HepG2 (cell line): Measurements from ENCODE around the gene ZNF367. TPM values are rescaled to one million over a fixed set of nuclear protein-coding genes. Genes with fewer than 3 reads are reported as not detected.
A peak's percentile ranks its signal among the peaks of the same experiment; 100 is the strongest.

Experiments used
- ATRX ChIP-seq: sonication (generic); formaldehyde crosslinking; IDR thresholded peaks from 2 replicates; pipeline ENCODE4 v1.4.0; 2020; ENCODE audit warnings: missing genetic modification reagents, borderline replicate concordance
- FOXK2 ChIP-seq: fragments of 450-650 bp; IDR thresholded peaks from 2 replicates; pipeline ENCODE4 v1.6.1; 2016
- HOXA3 ChIP-seq: sonication (generic); formaldehyde crosslinking; IDR thresholded peaks from 2 replicates; pipeline ENCODE4 v1.5.0; 2020; ENCODE audit warnings: missing genetic modification reagents
- MIXL1 ChIP-seq: IDR thresholded peaks from 2 replicates; pipeline ENCODE4 v1.6.1; 2016
- MYC ChIP-seq: sonication (generic); formaldehyde crosslinking; IDR thresholded peaks from 2 replicates; pipeline ENCODE4 v1.9.0; 2021; ENCODE audit warnings: missing genetic modification reagents, borderline replicate concordance
- PHF20 ChIP-seq: sonication (generic); formaldehyde crosslinking; IDR thresholded peaks from 2 replicates; pipeline ENCODE4 v1.5.0; 2020; ENCODE audit warnings: mild to moderate bottlenecking, missing genetic modification reagents
- RXRA ChIP-seq: sonication (generic); formaldehyde crosslinking; IDR thresholded peaks from 2 replicates; pipeline ENCODE4 v1.5.1; 2020; ENCODE audit warnings: missing genetic modification reagents
- TEAD2 ChIP-seq: sonication (generic); formaldehyde crosslinking; IDR thresholded peaks from 2 replicates; pipeline ENCODE4 v1.9.0; 2021; ENCODE audit warnings: missing genetic modification reagents
- ZNF672 ChIP-seq: sonication (generic); formaldehyde crosslinking; IDR thresholded peaks from 2 replicates; pipeline ENCODE4 v1.8.1; 2022; ENCODE audit warnings: missing genetic modification reagents
- ZNF720 ChIP-seq: sonication (generic); formaldehyde crosslinking; IDR thresholded peaks from 2 replicates; pipeline ENCODE4 v1.4.0; 2020; ENCODE audit warnings: missing genetic modification reagents
- polyA plus RNA-seq, 8 experiments: library from polyadenylated mRNA; depleted of rRNA in 3 of 8; stranded (reverse) in 7 of 8; unstranded in 1 of 8; fragments of >200 nt; fragmentation: Illumina TruSeq in 4 of 8; extraction: Trizol in 4 of 8; gene quantifications; 2 replicates each; pipeline versions ENCODE4 v1.2.1 to v1.2.3, GENCODE V29; 2011 to 2016; ENCODE audit warnings: low read depth in 4 of 8, missing spikeins in 1 of 8, mixed read lengths in 1 of 8; ENCODE audit not compliant: insufficient read depth in 1 of 8
- total RNA-seq, 5 experiments: library from RNA; depleted of rRNA; stranded (reverse); fragments of >200 nt; fragmentation: Illumina TruSeq; extraction: Trizol; gene quantifications; 2 replicates each; pipeline ENCODE4 v1.2.3, GENCODE V29; 2016; ENCODE audit warnings: low read depth in 1 of 5
- TF ChIP-seq, protein P1 (sequence below): sonication (generic); formaldehyde crosslinking; IDR thresholded peaks from 2 replicates; pipeline ENCODE4 v1.5.1; 2020; ENCODE audit warnings: mild to moderate bottlenecking, missing genetic modification reagents
- TF ChIP-seq, protein P2 (sequence below): sonication (generic); formaldehyde crosslinking; IDR thresholded peaks from 2 replicates; pipeline ENCODE4 v1.4.0; 2020; ENCODE audit warnings: missing genetic modification reagents
- TF ChIP-seq, protein P3 (sequence below): sonication (generic); formaldehyde crosslinking; IDR thresholded peaks from 2 replicates; pipeline ENCODE4 v1.9.0; 2021; ENCODE audit warnings: mild to moderate bottlenecking, missing genetic modification reagents
- TF ChIP-seq, protein P4 (sequence below): sonication (generic); formaldehyde crosslinking; IDR thresholded peaks from 2 replicates; pipeline ENCODE4 v1.5.0; 2020; ENCODE audit warnings: missing genetic modification reagents

The ZNF367 gene
- total and polyA plus RNA-seq, 2 of the 13 experiments (the other 11 are each of a cell fraction or from before 2014, with no cell fraction given), result 2.9 to 7.7 TPM

DNA sequence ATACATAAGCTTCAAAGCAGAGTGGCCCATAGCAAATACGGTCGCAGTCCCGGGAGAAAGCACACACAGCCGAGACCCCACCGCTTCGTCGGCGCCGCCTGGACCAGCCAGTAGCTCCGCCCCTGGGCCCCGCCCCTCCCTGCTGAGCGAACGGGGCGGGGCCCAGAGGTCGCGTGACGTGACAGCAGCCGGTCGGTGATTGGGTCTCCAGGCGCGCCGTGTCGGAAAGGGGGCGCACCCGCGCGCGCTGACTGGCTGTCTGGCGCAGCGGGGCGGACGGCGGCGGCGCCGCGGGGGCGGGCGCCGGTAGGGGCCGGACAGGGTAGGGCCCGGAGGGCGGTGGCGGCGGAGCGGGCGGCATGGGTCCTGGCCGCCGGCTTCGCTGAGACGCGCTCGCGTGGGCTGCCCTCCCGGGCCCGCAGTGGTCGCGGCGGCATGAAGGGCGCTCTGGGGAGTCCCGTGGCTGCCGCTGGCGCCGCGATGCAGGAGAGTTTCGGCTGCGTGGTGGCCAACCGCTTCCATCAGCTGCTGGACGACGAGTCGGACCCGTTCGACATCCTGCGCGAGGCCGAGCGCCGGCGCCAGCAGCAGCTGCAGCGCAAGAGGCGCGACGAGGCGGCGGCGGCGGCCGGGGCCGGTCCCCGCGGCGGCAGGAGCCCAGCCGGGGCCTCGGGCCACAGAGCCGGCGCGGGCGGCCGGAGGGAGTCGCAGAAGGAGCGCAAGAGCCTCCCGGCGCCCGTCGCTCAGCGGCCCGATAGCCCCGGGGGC lies 31.9 kb upstream of the ZNF367 start, which contains the start of gene HABP4 (continued):
- TF ChIP-seq, protein P1, sequence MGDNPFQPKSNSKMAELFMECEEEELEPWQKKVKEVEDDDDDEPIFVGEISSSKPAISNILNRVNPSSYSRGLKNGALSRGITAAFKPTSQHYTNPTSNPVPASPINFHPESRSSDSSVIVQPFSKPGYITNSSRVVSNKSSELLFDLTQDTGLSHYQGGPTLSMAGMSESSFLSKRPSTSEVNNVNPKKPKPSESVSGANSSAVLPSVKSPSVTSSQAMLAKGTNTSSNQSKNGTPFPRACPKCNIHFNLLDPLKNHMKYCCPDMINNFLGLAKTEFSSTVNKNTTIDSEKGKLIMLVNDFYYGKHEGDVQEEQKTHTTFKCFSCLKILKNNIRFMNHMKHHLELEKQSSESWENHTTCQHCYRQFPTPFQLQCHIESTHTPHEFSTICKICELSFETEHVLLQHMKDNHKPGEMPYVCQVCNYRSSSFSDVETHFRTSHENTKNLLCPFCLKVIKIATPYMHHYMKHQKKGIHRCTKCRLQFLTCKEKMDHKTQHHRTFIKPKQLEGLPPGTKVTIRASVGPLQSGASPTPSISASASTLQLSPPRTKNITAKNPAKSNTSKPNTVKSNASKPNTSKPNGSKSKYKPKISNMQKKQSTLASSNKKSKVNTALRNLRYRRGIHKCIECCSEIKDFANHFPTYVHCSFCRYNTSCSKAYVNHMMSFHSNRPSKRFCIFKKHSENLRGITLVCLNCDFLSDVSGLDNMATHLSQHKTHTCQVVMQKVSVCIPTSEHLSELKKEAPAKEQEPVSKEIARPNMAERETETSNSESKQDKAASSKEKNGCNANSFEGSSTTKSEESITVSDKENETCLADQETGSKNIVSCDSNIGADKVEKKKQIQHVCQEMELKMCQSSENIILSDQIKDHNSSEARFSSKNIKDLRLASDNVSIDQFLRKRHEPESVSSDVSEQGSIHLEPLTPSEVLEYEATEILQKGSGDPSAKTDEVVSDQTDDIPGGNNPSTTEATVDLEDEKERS (CRISPR knock-in tag), result no peak
- TF ChIP-seq ZNF720 (CRISPR knock-in tag) (no peak), MYC (no peak; the same call in 1 of the 2 replicates), PHF20 (CRISPR knock-in tag) (no peak), MIXL1 (CRISPR knock-in tag) (no peak), HOXA3 (CRISPR knock-in tag) (peak; percentile 45; the same call in 1 of the 2 replicates), TEAD2 (CRISPR knock-in tag) (no peak), RXRA (CRISPR knock-in tag) (no peak), ATRX (no peak), ZNF672 (CRISPR knock-in tag) (no peak), FOXK2 (no peak)
- TF ChIP-seq, protein P2, sequence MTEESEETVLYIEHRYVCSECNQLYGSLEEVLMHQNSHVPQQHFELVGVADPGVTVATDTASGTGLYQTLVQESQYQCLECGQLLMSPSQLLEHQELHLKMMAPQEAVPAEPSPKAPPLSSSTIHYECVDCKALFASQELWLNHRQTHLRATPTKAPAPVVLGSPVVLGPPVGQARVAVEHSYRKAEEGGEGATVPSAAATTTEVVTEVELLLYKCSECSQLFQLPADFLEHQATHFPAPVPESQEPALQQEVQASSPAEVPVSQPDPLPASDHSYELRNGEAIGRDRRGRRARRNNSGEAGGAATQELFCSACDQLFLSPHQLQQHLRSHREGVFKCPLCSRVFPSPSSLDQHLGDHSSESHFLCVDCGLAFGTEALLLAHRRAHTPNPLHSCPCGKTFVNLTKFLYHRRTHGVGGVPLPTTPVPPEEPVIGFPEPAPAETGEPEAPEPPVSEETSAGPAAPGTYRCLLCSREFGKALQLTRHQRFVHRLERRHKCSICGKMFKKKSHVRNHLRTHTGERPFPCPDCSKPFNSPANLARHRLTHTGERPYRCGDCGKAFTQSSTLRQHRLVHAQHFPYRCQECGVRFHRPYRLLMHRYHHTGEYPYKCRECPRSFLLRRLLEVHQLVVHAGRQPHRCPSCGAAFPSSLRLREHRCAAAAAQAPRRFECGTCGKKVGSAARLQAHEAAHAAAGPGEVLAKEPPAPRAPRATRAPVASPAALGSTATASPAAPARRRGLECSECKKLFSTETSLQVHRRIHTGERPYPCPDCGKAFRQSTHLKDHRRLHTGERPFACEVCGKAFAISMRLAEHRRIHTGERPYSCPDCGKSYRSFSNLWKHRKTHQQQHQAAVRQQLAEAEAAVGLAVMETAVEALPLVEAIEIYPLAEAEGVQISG (CRISPR knock-in tag), result no peak; the same call in 1 of the 2 replicates
- TF ChIP-seq, protein P3, sequence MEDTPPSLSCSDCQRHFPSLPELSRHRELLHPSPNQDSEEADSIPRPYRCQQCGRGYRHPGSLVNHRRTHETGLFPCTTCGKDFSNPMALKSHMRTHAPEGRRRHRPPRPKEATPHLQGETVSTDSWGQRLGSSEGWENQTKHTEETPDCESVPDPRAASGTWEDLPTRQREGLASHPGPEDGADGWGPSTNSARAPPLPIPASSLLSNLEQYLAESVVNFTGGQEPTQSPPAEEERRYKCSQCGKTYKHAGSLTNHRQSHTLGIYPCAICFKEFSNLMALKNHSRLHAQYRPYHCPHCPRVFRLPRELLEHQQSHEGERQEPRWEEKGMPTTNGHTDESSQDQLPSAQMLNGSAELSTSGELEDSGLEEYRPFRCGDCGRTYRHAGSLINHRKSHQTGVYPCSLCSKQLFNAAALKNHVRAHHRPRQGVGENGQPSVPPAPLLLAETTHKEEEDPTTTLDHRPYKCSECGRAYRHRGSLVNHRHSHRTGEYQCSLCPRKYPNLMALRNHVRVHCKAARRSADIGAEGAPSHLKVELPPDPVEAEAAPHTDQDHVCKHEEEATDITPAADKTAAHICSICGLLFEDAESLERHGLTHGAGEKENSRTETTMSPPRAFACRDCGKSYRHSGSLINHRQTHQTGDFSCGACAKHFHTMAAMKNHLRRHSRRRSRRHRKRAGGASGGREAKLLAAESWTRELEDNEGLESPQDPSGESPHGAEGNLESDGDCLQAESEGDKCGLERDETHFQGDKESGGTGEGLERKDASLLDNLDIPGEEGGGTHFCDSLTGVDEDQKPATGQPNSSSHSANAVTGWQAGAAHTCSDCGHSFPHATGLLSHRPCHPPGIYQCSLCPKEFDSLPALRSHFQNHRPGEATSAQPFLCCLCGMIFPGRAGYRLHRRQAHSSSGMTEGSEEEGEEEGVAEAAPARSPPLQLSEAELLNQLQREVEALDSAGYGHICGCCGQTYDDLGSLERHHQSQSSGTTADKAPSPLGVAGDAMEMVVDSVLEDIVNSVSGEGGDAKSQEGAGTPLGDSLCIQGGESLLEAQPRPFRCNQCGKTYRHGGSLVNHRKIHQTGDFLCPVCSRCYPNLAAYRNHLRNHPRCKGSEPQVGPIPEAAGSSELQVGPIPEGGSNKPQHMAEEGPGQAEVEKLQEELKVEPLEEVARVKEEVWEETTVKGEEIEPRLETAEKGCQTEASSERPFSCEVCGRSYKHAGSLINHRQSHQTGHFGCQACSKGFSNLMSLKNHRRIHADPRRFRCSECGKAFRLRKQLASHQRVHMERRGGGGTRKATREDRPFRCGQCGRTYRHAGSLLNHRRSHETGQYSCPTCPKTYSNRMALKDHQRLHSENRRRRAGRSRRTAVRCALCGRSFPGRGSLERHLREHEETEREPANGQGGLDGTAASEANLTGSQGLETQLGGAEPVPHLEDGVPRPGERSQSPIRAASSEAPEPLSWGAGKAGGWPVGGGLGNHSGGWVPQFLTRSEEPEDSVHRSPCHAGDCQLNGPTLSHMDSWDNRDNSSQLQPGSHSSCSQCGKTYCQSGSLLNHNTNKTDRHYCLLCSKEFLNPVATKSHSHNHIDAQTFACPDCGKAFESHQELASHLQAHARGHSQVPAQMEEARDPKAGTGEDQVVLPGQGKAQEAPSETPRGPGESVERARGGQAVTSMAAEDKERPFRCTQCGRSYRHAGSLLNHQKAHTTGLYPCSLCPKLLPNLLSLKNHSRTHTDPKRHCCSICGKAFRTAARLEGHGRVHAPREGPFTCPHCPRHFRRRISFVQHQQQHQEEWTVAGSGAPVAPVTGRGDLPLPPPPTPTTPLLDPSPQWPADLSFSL (CRISPR knock-in tag), result no peak
- TF ChIP-seq, protein P4, sequence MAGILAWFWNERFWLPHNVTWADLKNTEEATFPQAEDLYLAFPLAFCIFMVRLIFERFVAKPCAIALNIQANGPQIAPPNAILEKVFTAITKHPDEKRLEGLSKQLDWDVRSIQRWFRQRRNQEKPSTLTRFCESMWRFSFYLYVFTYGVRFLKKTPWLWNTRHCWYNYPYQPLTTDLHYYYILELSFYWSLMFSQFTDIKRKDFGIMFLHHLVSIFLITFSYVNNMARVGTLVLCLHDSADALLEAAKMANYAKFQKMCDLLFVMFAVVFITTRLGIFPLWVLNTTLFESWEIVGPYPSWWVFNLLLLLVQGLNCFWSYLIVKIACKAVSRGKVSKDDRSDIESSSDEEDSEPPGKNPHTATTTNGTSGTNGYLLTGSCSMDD (CRISPR knock-in tag), result no peak
